HG03432 (cell line): ENCODE results near the gene HOXA6.

ENCODE experiments used
- ATAC-seq: cut with Tn5 transposase; IDR thresholded peaks from one replicate; pipeline ENCODE4 v1.9.1; 2021; ENCODE audit warnings: mild to moderate bottlenecking, moderate library complexity; ENCODE audit not compliant: unreplicated experiment

The HOXA6 gene

DNA sequence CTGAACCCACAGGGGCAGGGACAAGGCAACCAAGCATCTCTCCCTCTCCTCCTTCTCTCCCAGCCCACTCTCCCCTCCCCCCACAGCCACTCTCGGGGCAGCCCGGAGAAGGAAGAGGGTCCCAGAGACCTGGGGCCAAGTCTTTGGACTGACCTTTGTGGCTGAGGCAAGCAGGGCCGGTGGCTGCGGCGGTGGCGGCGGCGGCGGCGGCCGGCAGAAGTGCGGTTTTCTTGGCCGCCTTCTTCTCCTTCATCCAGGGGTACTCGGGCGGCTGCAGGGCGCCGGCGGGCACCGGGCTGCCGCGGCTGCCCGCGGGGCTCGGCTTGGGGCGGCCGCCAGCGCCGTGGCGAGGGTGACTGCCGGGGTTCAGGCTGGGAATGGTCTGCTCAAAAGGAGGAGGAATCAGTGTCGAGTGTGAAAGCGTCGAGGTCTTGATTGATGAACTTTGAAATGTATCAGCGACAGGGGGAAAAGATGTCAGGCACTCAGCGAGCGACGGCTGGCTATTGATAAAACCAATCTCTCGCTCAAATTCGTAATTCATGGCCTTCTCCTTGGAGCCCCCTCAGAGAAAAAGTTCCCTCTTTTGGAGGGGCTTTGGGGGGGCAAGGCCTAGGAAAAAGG is 45.5 kb downstream of the HOXA6 start:
- no peak for ATAC-seq

DNA sequence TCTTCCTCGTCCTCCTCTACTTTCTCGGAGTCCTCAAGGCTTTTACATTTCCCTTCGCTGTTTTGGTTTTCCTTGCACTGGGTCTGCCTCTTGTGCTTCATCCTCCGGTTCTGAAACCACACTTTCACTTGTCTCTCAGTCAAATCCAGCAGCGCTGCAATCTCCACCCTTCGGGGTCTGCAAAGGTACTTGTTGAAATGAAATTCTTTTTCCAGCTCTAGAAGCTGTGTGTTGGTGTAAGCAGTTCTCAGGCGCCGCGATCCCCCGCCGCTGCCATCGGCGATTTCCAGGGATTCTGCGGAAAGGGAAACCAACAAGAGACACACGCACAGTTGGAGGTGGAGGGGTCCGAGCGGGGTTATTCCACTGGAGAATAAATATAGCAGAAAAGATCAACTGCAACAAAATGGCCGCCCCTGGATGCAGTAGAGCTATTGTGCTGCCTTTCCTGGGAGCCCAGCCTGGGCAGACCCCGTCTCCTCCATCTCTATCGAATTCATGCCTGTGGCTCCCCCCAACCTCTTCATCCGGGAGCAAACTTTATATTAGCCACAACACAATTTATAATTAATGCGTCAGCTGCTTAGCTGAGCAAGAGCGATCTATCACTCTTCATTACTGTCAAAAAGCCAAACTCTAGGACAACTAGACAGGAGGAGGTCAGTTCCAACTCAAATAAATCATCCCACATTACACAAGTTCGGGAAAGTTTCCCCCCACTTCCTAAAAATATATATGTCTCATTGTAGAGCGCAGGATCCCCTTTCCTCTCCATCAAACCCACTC is 46.2 kb downstream of the HOXA6 start:
- ATAC-seq: no peak

DNA sequence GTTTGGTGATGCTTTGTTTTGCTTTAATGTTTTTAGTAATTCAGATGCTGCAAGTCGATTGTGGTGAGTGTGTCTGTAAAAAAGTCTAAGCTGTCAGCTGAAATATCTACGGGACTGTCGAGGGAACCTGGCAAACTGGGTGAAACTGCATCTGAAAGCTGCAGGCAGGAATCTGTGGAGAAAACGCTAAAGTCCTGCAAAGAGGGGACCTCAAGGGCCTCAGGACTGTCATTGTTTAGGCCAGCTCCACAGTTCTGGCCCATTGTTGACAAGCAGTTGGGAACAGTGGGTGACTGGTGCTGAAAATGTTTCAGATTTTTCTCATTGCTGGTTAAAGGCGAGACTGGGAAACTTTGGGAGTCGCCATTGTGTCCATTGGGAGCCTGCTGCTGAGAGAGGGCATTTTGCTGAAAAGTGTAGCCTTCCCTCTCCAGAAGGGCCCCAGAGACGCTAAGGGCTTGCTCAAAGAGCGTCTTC is 46.8 kb downstream of the HOXA6 start:
- no peak for ATAC-seq

DNA sequence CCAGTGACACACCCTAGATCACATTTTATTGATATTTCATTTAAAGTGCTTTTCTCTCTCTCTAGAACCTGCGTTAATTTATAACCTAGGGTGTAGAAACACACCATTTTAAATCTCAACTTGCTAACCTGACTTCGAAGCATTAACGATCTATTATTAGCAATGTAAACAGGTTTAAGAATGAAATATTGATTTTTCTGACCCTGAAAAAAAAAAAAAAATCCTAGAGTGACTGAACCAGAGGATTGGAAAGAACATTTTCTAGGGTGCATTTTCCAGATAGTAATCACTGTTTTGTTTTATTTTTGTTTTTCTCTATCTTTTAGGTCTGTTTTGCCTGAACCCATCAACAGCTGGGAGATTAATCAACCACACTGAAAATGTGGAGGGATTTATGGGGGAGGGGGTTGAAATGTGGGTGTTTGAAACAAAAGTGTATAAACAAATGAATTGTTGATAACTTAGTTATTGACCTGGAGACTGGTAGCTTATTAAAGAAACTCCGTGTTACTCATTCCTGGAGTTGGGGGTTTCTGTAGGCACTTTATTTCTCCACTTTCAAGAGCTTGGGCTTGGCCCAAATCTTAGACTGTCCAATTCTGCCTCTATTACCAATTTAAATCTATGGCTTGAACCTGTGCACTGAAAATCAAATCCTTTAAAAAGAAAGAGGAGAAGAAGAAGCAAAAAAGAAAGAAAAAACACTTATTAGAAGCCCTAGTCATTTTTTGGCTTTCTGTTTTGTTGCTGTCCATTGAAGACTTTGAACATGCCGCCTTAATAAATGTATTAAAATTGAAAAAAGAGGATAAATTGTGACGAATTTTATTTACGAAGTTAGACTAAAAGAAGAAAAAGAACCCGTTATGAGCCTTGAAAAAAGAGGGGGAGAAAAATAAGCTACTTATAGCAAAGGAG is 47.9 kb downstream of the HOXA6 start:
- ATAC-seq: no peak

DNA sequence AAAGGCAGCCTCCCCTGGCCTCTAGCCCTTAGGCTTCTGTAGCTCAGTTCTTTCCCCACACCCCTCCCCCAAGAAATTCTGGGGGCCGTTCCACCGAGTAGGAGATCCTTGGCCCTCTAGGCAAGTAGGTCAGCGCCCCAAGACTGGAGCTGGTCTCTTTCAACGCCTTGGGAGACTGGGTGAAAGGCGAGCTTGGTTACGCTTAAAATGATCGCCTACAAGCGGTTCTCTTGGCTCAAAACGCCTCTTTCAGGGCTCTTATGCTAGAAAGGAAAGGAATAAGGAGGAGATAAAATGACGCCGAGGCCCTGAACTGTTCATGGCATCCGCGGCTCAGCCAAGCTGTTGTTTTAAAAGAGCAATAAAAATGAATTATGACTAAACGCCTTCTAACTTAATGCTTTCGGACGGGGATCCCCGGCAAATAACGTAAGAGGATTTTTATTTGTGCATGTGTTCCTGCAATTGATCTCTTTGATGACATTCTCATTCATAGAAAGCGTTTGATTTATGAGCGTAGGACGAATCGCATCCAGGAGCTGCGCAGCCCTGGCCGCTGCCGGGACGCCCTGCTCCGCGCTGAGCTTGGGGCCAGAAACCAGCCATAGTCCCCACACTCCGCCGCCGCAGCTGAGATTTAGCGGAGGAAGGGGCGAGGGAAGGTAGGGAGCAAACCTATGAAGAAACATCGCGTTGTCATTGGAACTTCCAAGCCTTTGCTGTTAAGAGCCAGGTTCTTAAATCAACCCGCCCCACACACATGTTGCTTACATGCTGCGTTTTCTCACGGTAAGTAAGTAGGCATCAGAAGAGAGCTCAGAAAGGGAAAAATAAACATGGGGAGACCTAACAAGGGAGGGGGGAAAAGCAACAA is 48.8 kb downstream of the HOXA6 start:
- ATAC-seq: no peak

DNA sequence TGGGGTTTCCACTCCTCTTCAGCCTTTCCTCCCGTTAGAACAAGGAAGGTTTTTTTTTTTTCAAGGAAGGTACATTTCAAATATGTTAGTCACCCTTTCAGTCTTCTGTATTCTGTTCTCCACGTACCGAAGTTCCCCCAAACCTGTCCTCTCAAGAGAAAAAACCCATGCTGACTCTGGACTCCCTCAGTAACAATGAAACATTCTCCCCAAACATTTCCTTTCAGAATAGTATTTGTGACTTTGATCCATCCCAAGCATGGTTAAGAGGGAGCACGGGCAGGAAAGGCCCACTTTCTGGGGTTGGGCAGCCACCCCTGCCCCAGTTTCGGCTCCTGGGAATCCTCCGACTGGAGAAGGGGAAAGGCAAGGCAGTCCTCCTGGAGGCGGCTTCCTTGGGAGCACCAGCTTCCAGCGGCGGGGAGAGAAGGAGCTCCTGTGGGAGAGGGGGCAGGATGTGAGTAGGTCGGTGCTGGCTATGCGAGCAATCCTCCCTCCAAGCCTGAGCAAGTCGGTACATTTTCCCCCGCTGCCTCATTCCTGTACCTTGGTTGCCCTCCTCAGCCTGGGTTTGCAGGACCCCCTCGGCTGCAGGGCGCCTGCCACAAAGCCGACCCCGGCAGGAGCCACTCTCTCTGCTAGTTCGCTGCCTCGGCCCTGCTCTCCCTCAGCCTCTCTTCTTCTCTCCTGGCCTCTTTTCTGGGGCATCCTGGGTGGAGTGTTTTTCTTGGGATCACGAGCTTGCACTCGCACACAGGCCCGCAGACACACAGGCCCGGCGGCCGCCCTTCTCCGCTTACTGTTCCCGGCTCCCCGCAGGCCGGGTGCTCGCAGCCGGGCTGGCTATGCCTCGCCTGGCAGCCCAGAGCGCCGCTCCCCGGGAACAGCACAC is 49.6 kb downstream of the HOXA6 start:
- ATAC-seq: no peak

DNA sequence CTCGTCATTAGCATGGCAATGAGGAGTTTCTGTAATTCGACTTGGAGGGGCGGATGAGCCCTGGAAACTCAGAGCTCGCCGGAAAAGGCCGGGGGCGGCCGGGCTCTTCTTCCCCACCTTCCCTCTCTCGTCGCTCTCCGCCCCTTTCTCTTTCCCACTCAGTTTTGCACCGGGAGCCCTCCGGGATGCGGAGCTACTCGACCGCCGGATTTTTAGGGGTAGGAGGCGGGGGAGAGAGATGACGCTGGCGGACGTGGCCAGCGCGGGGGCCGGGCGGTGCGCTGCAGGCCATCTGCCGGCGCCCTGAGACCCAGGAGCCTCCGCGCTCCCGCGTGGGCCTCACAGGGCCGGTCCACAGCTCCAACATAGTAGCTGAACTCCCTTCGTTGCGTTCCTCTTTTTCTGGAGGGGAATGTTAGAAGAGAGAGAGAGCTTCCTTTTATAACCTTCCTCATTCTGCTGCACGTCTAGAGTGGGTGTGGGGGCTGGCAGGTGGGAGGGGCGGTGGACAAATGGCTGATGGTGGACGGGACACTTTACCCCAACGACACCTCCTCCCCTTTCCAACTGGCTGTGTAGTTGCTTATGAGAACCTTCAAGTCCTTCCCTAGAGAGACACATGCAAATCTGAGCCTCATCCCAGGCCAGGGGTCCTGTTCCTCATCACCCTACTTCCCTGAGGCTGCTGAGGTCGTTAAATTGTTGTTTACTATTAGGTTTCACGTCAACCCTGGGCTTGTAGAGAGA is 50.6 kb downstream of the HOXA6 start:
- no peak for ATAC-seq

DNA sequence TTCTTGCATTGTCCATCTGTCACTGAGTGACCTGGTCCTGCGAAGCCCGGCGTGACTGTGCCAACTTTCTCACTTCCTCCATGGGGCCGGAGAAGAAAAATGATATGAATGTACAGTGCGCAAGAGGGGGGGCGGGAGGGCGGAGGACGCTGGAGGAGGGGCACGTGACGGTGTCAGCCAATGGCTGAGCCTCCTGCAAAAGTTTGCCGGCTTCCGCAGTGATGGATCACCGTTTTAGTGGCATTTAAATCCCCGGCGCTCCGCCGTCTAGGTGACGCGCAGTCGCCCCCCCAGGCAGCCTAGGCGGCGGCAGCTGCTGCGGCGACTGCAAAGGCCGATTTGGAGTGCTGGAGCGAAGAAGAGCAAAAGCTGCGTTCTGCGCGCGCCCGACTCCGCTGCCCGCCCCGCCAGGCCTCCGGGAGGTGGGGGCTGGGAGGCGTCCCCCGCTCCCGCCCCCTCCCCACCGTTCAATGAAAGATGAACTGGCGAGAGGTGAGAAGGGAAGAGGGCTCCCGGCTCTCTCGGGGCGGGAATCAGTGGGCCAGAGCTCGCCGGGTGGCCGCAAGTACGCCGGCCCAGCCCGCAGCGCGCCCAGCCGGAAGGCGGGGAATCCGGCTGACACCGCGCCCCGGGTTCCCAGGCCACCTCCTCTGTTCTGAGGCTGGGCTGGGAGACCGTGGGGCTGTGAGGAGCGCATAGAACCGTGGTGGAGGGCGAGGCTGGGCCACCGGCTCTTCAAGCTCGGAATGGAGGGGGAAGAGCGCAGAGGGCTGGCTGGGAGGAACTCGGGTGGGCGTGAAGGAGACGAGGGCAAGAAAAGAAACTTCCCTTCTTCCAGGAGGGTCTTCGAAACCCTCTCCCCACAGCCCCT is 51.4 kb downstream of the HOXA6 start, which contains the start of gene HOXA1:
HOXA1 (minus strand) TSS at position 104 of the 871 bp plus-strand sequence; CDS start at position 16, 88 bp downstream.
- ATAC-seq: peak; percentile 92
